ENCODE data around the gene KAT6B. TPM values are rescaled to one million over a fixed set of nuclear protein-coding genes. Genes with fewer than 3 reads are reported as not detected.
A peak's percentile ranks its signal among the peaks of the same experiment; 100 is the strongest.

KAT6B gene
- polyA plus RNA-seq, 3 donors from 2014 or later, result 9.9 to 55.7 (median 20.2) TPM

- Mint-ChIP-seq H3K9me3 (no peaks in the 10 kb centered on the region), H3K27me3 (ENCODE audit: low read depth in 3 of 3) (peaks cover 0 to 6% (median 4%) of the 10 kb centered on the region in 3 donors), H3K4me3 (no peak overlapping the region), H3K4me1 (peaks cover 54 to 66% of the 10 kb centered on the region in 2 donors), H3K36me3 (peaks cover 14 to 41% (median 28%) of the 10 kb centered on the region in 3 donors), H3K27ac (peak overlapping the region in 1 of 6 donors; percentile 47)
- DNase-seq, result no peak
Observed at GRCh38 chr10:74973741-74974392, 147.5 kb downstream of the KAT6B start.

GRCh38 chr10:74975758-74976157 lies 149.4 kb downstream of the KAT6B start:
- H3K4me1 Mint-ChIP-seq, result peaks cover 41 to 61% of the 10 kb centered on the region in 2 donors
- peak overlapping the region in 3 of 6 donors; percentile 17 to 91 (median 74) for H3K27ac Mint-ChIP-seq
- H3K36me3 Mint-ChIP-seq, result peaks cover 14 to 46% (median 33%) of the 10 kb centered on the region in 3 donors
- peaks cover 0 to 6% (median 3%) of the 10 kb centered on the region in 3 donors for H3K27me3 Mint-ChIP-seq (ENCODE audit: low read depth in 3 of 3)
- DNase-seq, result no peak
- H3K4me3 Mint-ChIP-seq, result peak overlapping the region in 1 of 5 donors; percentile 18
- no peaks in the 10 kb centered on the region for H3K9me3 Mint-ChIP-seq

DNA sequence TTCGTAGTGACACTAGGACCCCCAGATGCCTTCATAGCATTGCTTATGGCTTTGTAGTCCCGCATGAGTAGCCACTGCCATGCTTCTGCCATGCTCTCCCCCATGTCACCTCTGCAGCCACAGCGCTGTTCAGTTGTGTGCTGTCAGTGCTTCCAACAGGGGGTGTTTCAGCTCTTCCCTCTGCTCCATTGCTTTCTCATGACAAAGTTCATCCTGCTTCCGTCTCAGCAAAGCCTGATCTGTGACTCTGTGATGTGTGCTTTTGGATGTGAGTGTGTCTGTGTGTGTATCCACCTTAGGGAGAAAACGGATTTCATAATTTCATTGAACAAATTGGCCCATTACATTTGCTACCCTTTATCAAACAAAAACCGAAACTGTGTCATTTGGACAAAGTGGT lies 150.2 kb downstream of the KAT6B start:
- H3K4me3 Mint-ChIP-seq, result peak overlapping the region in 3 of 5 donors; percentile 4 to 23 (median 18)
- peak overlapping the region in 3 of 6 donors; percentile 42 to 91 (median 45) for H3K27ac Mint-ChIP-seq
- H3K27me3 Mint-ChIP-seq (ENCODE audit: low read depth in 3 of 3), result peaks cover 0 to 6% (median 3%) of the 10 kb centered on the region in 3 donors
- DNase-seq, result no peak
- no peaks in the 10 kb centered on the region for H3K9me3 Mint-ChIP-seq
- peaks cover 14 to 46% (median 33%) of the 10 kb centered on the region in 3 donors for H3K36me3 Mint-ChIP-seq
- H3K4me1 Mint-ChIP-seq, result peaks cover 44 to 65% of the 10 kb centered on the region in 2 donors

DNA sequence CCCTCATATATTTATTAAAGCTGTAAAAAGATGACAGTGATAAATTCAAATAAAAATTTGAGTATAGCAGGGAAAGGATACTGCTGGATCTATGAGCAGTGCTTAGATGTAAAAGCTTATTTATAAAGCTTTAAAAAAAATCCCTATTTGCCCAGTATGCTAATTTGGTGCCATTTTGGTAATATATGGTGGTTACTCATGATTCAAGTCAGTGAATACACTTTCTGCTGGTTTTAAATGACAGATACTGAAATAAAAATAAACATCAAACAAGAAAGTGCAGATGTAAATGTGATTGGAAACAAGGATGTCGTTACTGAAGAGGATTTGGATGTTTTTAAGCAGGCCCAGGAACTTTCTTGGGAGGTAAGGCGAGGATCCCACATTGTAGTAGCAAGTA lies 150.7 kb downstream of the KAT6B start:
- Mint-ChIP-seq H3K4me3 (peak overlapping the region; percentile 40 to 85 (median 73)), H3K27ac (peak overlapping the region; percentile 79 to 94 (median 88)), H3K27me3 (ENCODE audit: low read depth in 3 of 3) (peaks cover 0 to 6% (median 3%) of the 10 kb centered on the region in 3 donors), H3K4me1 (peaks cover 46 to 70% of the 10 kb centered on the region in 2 donors), H3K9me3 (no peaks in the 10 kb centered on the region), H3K36me3 (peaks cover 17 to 47% (median 35%) of the 10 kb centered on the region in 3 donors)
- DNase-seq, result no peak

- H3K9me3 Mint-ChIP-seq, result no peaks in the 10 kb centered on the region
- peak; percentile 73 to 80 (median 80) for DNase-seq
- H3K27ac Mint-ChIP-seq, result peak overlapping the region; percentile 79 to 94 (median 88)
- peaks cover 54 to 80% of the 10 kb centered on the region in 2 donors for H3K4me1 Mint-ChIP-seq
- H3K4me3 Mint-ChIP-seq, result peak overlapping the region; percentile 70 to 85 (median 73)
- peaks cover 19 to 50% (median 35%) of the 10 kb centered on the region in 3 donors for H3K36me3 Mint-ChIP-seq
- H3K27me3 Mint-ChIP-seq (ENCODE audit: low read depth in 3 of 3), result peaks cover 0 to 6% (median 3%) of the 10 kb centered on the region in 3 donors
Observed at GRCh38 chr10:74977913-74978847, 151.8 kb downstream of the KAT6B start.

GRCh38 chr10:74981831-74982633 lies 155.6 kb downstream of the KAT6B start:
- H3K9me3 Mint-ChIP-seq, result no peaks in the 10 kb centered on the region
- DNase-seq, result no peak
- H3K4me3 Mint-ChIP-seq, result peak overlapping the region in 1 of 5 donors; percentile 2
- peaks cover 32 to 48% of the 10 kb centered on the region in 2 donors for H3K4me1 Mint-ChIP-seq
- peaks cover 21 to 51% (median 23%) of the 10 kb centered on the region in 3 donors for H3K36me3 Mint-ChIP-seq
- H3K27ac Mint-ChIP-seq, result peak overlapping the region; percentile 42 to 83 (median 65)
- peaks cover 0 to 6% (median 3%) of the 10 kb centered on the region in 3 donors for H3K27me3 Mint-ChIP-seq (ENCODE audit: low read depth in 3 of 3)

GRCh38 chr10:74982634-74982982 lies 156.2 kb downstream of the KAT6B start:
- no peak for DNase-seq
- Mint-ChIP-seq H3K36me3 (peaks cover 21 to 49% (median 23%) of the 10 kb centered on the region in 3 donors), H3K4me1 (peaks cover 30 to 48% of the 10 kb centered on the region in 2 donors)

DNA sequence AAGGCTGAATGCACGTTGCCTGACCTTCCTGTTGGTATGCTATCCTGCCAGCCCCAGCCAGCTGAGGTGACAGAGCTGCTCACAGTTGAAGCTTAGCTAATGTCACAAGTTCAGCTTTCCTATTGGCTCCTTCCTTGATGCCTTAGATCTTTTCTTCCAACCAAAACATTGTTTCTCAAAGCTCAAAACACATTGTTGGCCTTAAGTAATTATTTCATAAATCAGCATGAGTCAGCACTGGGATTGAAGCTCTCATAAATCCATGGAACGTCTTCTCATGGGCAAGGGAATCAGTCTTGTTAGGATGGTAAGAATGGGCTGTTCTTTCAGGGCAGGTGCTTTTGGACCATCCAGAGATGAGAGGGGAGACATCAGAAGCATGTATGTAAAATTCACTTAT lies 157.0 kb downstream of the KAT6B start:
- H3K27me3 Mint-ChIP-seq (ENCODE audit: low read depth in 3 of 3), result peaks cover 0 to 2% (median 0%) of the 10 kb centered on the region in 3 donors
- H3K36me3 Mint-ChIP-seq, result peaks cover 23 to 42% (median 24%) of the 10 kb centered on the region in 3 donors
- peak overlapping the region in 3 of 6 donors; percentile 12 to 74 (median 41) for H3K27ac Mint-ChIP-seq
- DNase-seq, result no peak
- H3K4me3 Mint-ChIP-seq, result no peak overlapping the region
- H3K9me3 Mint-ChIP-seq, result no peaks in the 10 kb centered on the region
- peaks cover 30 to 48% of the 10 kb centered on the region in 2 donors for H3K4me1 Mint-ChIP-seq

More at GRCh38 chr10:74982634-74982982, 156.2 kb downstream of the KAT6B start:
- Mint-ChIP-seq H3K27ac (peak overlapping the region in 3 of 6 donors; percentile 8 to 42 (median 36)), H3K9me3 (no peaks in the 10 kb centered on the region), H3K4me3 (no peak overlapping the region), H3K27me3 (ENCODE audit: low read depth in 3 of 3) (peaks cover 0 to 6% (median 3%) of the 10 kb centered on the region in 3 donors)

DNA sequence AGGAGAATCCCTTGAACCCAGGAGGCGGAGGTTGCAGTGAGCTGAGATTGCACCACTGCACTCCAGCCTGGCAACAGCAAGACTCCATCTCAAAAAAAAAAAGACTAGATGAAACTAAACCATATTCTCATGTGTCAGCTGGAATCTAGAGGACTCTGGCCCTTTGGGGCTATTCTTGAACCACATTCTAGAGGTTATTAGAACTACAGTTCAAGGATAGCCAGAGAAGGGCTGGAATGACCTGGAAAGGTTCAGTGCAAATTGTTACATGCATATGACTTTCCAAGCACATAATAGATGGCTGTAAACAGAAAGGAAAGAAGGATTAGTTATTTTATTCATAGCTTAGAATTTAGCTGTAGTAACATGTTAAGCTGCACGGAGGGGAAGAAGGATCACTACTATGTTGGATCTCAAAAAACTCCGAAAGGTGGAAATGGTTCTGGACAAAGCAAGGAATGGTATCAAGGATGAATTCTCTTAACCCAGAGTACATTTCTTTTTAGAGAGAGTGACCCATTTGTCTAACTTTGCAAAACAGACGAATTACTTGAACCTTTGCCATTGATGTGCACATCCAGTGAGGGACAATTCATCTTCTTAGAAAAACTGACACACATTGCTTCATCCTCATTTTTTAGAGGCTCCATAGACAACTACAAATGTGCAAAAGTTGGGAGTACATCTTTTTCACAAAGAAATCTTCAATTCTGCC lies 161.1 kb downstream of the KAT6B start:
- Mint-ChIP-seq H3K4me1 (peaks cover 33 to 42% of the 10 kb centered on the region in 2 donors), H3K9me3 (no peaks in the 10 kb centered on the region), H3K27ac (peak overlapping the region in 5 of 6 donors; percentile 12 to 74 (median 68)), H3K27me3 (ENCODE audit: low read depth in 3 of 3) (peaks cover 0 to 2% (median 0%) of the 10 kb centered on the region in 3 donors), H3K36me3 (peaks cover 20 to 36% (median 26%) of the 10 kb centered on the region in 3 donors), H3K4me3 (no peak overlapping the region)
- DNase-seq, result no peak

GRCh38 chr10:74988054-74988775 lies 161.8 kb downstream of the KAT6B start:
- Mint-ChIP-seq H3K27ac (peak overlapping the region; percentile 12 to 74 (median 68)), H3K9me3 (no peaks in the 10 kb centered on the region), H3K27me3 (ENCODE audit: low read depth in 3 of 3) (peaks cover 0 to 2% (median 0%) of the 10 kb centered on the region in 3 donors), H3K36me3 (peaks cover 24 to 37% (median 30%) of the 10 kb centered on the region in 3 donors), H3K4me3 (no peak overlapping the region), H3K4me1 (peaks cover 30 to 37% of the 10 kb centered on the region in 2 donors)
- no peak for DNase-seq

DNA sequence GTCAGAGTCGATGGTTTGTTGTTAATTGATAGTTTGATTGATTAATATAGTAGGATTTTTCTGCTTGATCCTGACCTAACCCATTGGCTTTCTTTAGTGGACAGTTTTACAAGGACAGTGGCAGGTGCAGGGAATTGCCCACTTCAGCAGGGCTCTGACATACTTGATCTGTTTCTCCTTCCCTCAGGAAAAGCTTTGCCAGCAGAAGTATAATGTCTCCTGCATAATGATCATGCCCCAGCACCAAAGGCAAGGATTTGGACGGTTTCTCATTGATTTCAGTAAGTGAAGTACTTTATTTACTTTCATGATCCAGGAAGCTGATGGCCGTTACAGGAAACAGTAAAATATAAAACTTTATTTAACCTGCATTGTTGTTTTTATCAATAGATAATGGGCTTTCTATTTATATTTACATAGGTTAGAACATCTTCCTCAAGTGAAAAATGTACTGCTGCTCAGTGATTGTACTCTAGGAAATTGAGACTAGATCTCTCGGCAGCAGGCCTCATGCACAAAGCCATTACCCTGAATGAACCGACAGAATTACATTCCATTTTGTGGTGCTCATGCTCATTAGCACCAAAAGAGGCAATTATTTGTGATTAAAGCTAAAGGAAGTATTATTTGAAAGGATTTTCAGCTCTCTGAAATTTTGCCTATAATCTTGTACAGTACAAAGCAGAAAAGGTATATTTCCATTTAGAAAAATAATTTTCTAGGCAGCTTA lies 162.6 kb downstream of the KAT6B start:
- Mint-ChIP-seq H3K27me3 (ENCODE audit: low read depth in 3 of 3) (peaks cover 0 to 2% (median 0%) of the 10 kb centered on the region in 3 donors), H3K36me3 (peaks cover 19 to 35% (median 35%) of the 10 kb centered on the region in 3 donors), H3K4me1 (peaks cover 30 to 37% of the 10 kb centered on the region in 2 donors), H3K4me3 (peak overlapping the region in 1 of 5 donors; percentile 17), H3K9me3 (no peaks in the 10 kb centered on the region), H3K27ac (peak overlapping the region; percentile 12 to 74 (median 65))
- no peak for DNase-seq

Measured in immature natural killer cell (primary cell).